HCT116 (cell line): ENCODE data around the gene GPR68. TPM values are rescaled to one million over a fixed set of nuclear protein-coding genes. Genes with fewer than 3 reads are reported as not detected.

Experiments used
- ATAC-seq: fragments of 200-7000 bp; cut with Tn5 transposase; 2 replicates; pipeline ENCODE4 v1.9.1; 2020; ENCODE audit warnings: mild to moderate bottlenecking, moderate library complexity
- BruUV-seq: library from RNA; stranded (reverse); fragments of 400-500 nt; replicated peaks from 2 replicates; lab custom pipeline; 2021; lab: Mats Ljungman, UMichigan
- CTCF ChIA-PET: fragments of 300-600 bp; sonication (Branson Sonifier 250); formaldehyde crosslinking; loops from one replicate; lab custom pipeline; 2021; ENCODE audit warnings: antibody characterized with exemption; lab: Charles Lee
- POLR2A ChIA-PET: fragments of 300-600, 350-600 bp; sonication (Branson Sonifier 250); formaldehyde crosslinking; loops from one replicate; lab custom pipeline; 2021; ENCODE audit warnings: antibody characterized with exemption; lab: Charles Lee
- RAD21 ChIA-PET, 2 experiments: fragments of 300-600 bp; sonication (Branson Sonifier 250); formaldehyde crosslinking; loops; one replicate each; lab custom pipeline; 2023; ENCODE audit warnings: low total read pairs in 2 of 2; ENCODE audit not compliant: uncharacterized antibody in 2 of 2, unreplicated experiment in 2 of 2, low non-redundant PET in 1 of 2; lab: Charles Lee
- DNase-seq: peaks from one replicate; pipeline ENCODE4 v3.0.0-alpha.2; 2010; ENCODE audit warnings: low read depth, low spot score
- H2AFZ ChIP-seq: fragments of 200-600 bp; shearing (Covaris generic), sonication (generic); 2 replicates; pipeline ENCODE4 v1.6.1; 2017; ENCODE audit warnings: low read depth, mixed run types, mixed read lengths, antibody characterized with exemption, low read length; ENCODE audit not compliant: poor library complexity, severe bottlenecking
- H3K27ac ChIP-seq: 2 replicates; pipeline ENCODE4 v1.5.1; 2012; ENCODE audit warnings: low read depth, low read length
- H3K27me3 ChIP-seq: fragments of 200-600 bp; sonication (generic); 2 replicates; pipeline ENCODE4 v1.6.1; 2016; ENCODE audit warnings: mixed run types, low read length, mixed read lengths; ENCODE audit not compliant: insufficient read depth
- H3K36me3 ChIP-seq, 2 experiments: fragments of 200-500 bp in 1 of 2; fragments of 200-600 bp in 1 of 2; sonication (Bioruptor generic) in 1 of 2; sonication (generic) in 1 of 2; 2 replicates each; pipeline versions ENCODE4 v1.5.1 to v1.6.1; 2014 to 2016; ENCODE audit warnings: low read length in 2 of 2, inconsistent platforms in 1 of 2, mixed read lengths in 1 of 2, mixed run types in 1 of 2; ENCODE audit not compliant: insufficient read depth in 2 of 2, control insufficient read depth in 1 of 2
- H3K4me1 ChIP-seq, 2 experiments: fragments of 200-600 bp in 1 of 2; sonication (generic) in 1 of 2; 2 replicates each; pipeline versions ENCODE4 v1.5.1 to v1.6.1; 2012 to 2017; ENCODE audit warnings: low read length in 2 of 2, inconsistent platforms in 1 of 2, mild to moderate bottlenecking in 1 of 2, mixed read lengths in 1 of 2, mixed run types in 1 of 2, moderate library complexity in 1 of 2; ENCODE audit not compliant: insufficient read depth in 2 of 2, control insufficient read depth in 1 of 2
- H3K4me2 ChIP-seq: fragments of 200-600 bp; sonication (generic); 2 replicates; pipeline ENCODE4 v1.6.1; 2017; ENCODE audit warnings: mixed run types, low read length, mixed read lengths
- H3K4me3 ChIP-seq, 2 experiments: fragments of 200-600 bp in 1 of 2; sonication (generic) in 1 of 2; replicated peaks in 1 of 2; 2 replicates each; pipeline ENCODE4 v1.5.1; 2011 to 2016; ENCODE audit warnings: low read length in 2 of 2, control low read depth in 1 of 2, low read depth in 1 of 2, mild to moderate bottlenecking in 1 of 2, mixed read lengths in 1 of 2, mixed run types in 1 of 2
- H3K79me2 ChIP-seq: fragments of 200-600 bp; sonication (generic); 2 replicates; pipeline ENCODE4 v1.6.1; 2017; ENCODE audit warnings: mild to moderate bottlenecking, mixed run types, low read length, moderate library complexity, mixed read lengths; ENCODE audit not compliant: insufficient read depth
- H3K9ac ChIP-seq: fragments of 200-600 bp; sonication (generic); 2 replicates; pipeline ENCODE4 v1.6.1; 2016; ENCODE audit warnings: low read length, mixed read lengths
- H3K9me2 ChIP-seq: fragments of 200-600 bp; sonication (generic), shearing (Covaris generic); 2 replicates; pipeline ENCODE4 v1.6.1; 2017; ENCODE audit warnings: mixed run types, mild to moderate bottlenecking, moderate library complexity; ENCODE audit not compliant: insufficient read depth
- H3K9me3 ChIP-seq, 2 experiments: fragments of 200-500 bp in 1 of 2; fragments of 200-600 bp in 1 of 2; sonication (Bioruptor generic) in 1 of 2; sonication (generic) in 1 of 2; 2 replicates each; pipeline ENCODE4 v1.6.1; 2014 to 2017; ENCODE audit warnings: low read length in 2 of 2, mixed read lengths in 2 of 2, inconsistent platforms in 1 of 2, low read depth in 1 of 2, mild to moderate bottlenecking in 1 of 2, mixed run types in 1 of 2, moderate library complexity in 1 of 2; ENCODE audit not compliant: control insufficient read depth in 1 of 2, insufficient read depth in 1 of 2
- H4K20me1 ChIP-seq: fragments of 200-600 bp; sonication (generic), shearing (Covaris generic); 2 replicates; pipeline ENCODE4 v1.6.1; 2017; ENCODE audit warnings: mixed run types, mild to moderate bottlenecking, moderate library complexity; ENCODE audit not compliant: insufficient read depth
- ATF3 ChIP-seq: IDR thresholded peaks from 2 replicates; pipeline ENCODE4 v1.6.1; 2012
- CEBPB ChIP-seq: IDR thresholded peaks from 2 replicates; pipeline ENCODE4 v1.6.1; 2012; ENCODE audit warnings: low read depth
- CTCF ChIP-seq, 3 experiments: fragments of 200-600 bp in 1 of 3; sonication (generic) in 1 of 3; IDR thresholded peaks in 2 of 3; conservative IDR thresholded peaks in 1 of 3; 2 replicates each; pipeline ENCODE4 v1.5.1; 2012 to 2017; ENCODE audit warnings: low read depth in 2 of 3, low read length in 2 of 3, antibody characterized with exemption in 1 of 3, borderline replicate concordance in 1 of 3, control low read depth in 1 of 3, mild to moderate bottlenecking in 1 of 3, mixed read lengths in 1 of 3, mixed run types in 1 of 3, moderate library complexity in 1 of 3; ENCODE audit not compliant: insufficient read depth in 1 of 3
- EGR1 ChIP-seq: IDR thresholded peaks from 2 replicates; pipeline ENCODE4 v1.6.1; 2012; ENCODE audit warnings: low read depth
- ELF1 ChIP-seq: IDR thresholded peaks from 2 replicates; pipeline ENCODE4 v1.6.1; 2012; ENCODE audit warnings: low read depth, borderline replicate concordance
- EZH2 ChIP-seq: fragments of 200-600 bp; sonication (generic); IDR thresholded peaks from 2 replicates; pipeline ENCODE4 v1.6.1; 2017; ENCODE audit warnings: antibody characterized with exemption, mixed run types
- EZH2phosphoT487 ChIP-seq: fragments of 200-600 bp; IDR thresholded peaks from 2 replicates; pipeline ENCODE4 v1.6.1; 2018; ENCODE audit warnings: antibody characterized with exemption, borderline replicate concordance
- JUND ChIP-seq: IDR thresholded peaks from 2 replicates; pipeline ENCODE4 v1.6.1; 2012
- MAX ChIP-seq: IDR thresholded peaks from 2 replicates; pipeline ENCODE4 v1.6.1; 2012
- POLR2AphosphoS5 ChIP-seq: IDR thresholded peaks from 2 replicates; pipeline ENCODE4 v1.6.1; 2011; ENCODE audit warnings: mild to moderate bottlenecking, low read depth, low read length, moderate library complexity
- RAD21 ChIP-seq: IDR thresholded peaks from 2 replicates; pipeline ENCODE4 v1.6.1; 2012; ENCODE audit warnings: low read depth, mild to moderate bottlenecking
- REST ChIP-seq: IDR thresholded peaks from 2 replicates; pipeline ENCODE4 v1.6.1; 2012; ENCODE audit warnings: low read depth
- SIN3A ChIP-seq: IDR thresholded peaks from 2 replicates; pipeline ENCODE4 v1.6.1; 2012; ENCODE audit warnings: low read depth
- SP1 ChIP-seq: IDR thresholded peaks from 2 replicates; pipeline ENCODE4 v1.6.1; 2012; ENCODE audit warnings: low read depth
- SRF ChIP-seq: IDR thresholded peaks from 2 replicates; pipeline ENCODE4 v1.6.1; 2012; ENCODE audit warnings: low read depth
- TCF7L2 ChIP-seq: IDR thresholded peaks from 2 replicates; pipeline ENCODE4 v1.7.0; 2011; ENCODE audit warnings: borderline replicate concordance, inconsistent platforms; ENCODE audit not compliant: insufficient read depth, insufficient read length; ENCODE audit errors: extremely low read depth
- YY1 ChIP-seq: IDR thresholded peaks from 2 replicates; pipeline ENCODE4 v1.6.1; 2011; ENCODE audit warnings: low read length, low read depth, moderate library complexity, mild to moderate bottlenecking; ENCODE audit not compliant: insufficient replicate concordance; ENCODE audit errors: extremely low read depth
- ZFX ChIP-seq: fragments of 450-650 bp; IDR thresholded peaks from 2 replicates; pipeline ENCODE4 v1.6.1; 2017
- ZNF274 ChIP-seq: fragments of 200-500 bp; sonication (Bioruptor generic); IDR thresholded peaks from 2 replicates; pipeline ENCODE4 v1.6.1; 2014; ENCODE audit warnings: mild to moderate bottlenecking, low read depth, low read length, inconsistent platforms
- intact Hi-C: fragments of 100-400 bp; cut with micrococcal nuclease; formaldehyde crosslinking; loops from 2 replicates; pipeline ENCODE4 v1.10.0; 2022
- total RNA-seq: library from RNA; stranded (reverse); gene quantifications from one replicate; pipeline ENCODE4 v1.2.1, GENCODE V29; 2021; ENCODE audit not compliant: unreplicated experiment

Gene GPR68
- total RNA-seq, 1 experiment from 2014 or later: not detected

- no peaks in the 10 kb centered on the region for H3K27me3 ChIP-seq
- peaks cover 22 to 24% of the 10 kb centered on the region in 2 experiments for H3K36me3 ChIP-seq
- CTCF ChIA-PET: no interaction called here
- DNase-seq: no peak
- no TSS peak for BruUV-seq
- H3K9ac ChIP-seq: no peak overlapping the region
- peaks cover 11% of the 10 kb centered on the region in 2 experiments; a peak in 2 of 4 replicates for H3K9me3 ChIP-seq
- ATAC-seq: no peak
- no peaks in the 10 kb centered on the region for H3K79me2 ChIP-seq
- intact Hi-C loops: no loop called here
- RAD21 ChIA-PET: no interaction called here
- no peak overlapping the region for H3K4me2 ChIP-seq
- H2AFZ ChIP-seq: no peak overlapping the region
- H4K20me1 ChIP-seq: no peaks in the 10 kb centered on the region
- POLR2A ChIA-PET: no interaction called here
- no peak overlapping the region for H3K4me3 ChIP-seq
- no peak overlapping the region for H3K27ac ChIP-seq
- no peaks in the 10 kb centered on the region for H3K9me2 ChIP-seq
- H3K4me1 ChIP-seq: no peaks in the 10 kb centered on the region
- TF ChIP-seq REST: no peak
- no peak for TF ChIP-seq TCF7L2
- no peak for TF ChIP-seq YY1
- no peak for TF ChIP-seq EZH2
- no peak for TF ChIP-seq SRF
- no peak for TF ChIP-seq CEBPB
- TF ChIP-seq ZNF274: no peak
- TF ChIP-seq RAD21: no peak
- TF ChIP-seq SIN3A: no peak
- TF ChIP-seq EZH2phosphoT487: no peak
- TF ChIP-seq JUND: no peak
- TF ChIP-seq ZFX: no peak
- TF ChIP-seq ELF1: no peak
- TF ChIP-seq ATF3: no peak
- no peak for TF ChIP-seq EGR1
- TF ChIP-seq POLR2AphosphoS5: no peak
- TF ChIP-seq MAX: no peak
- no peak for TF ChIP-seq CTCF (IDR thresholded peaks at IDR 0.05 in 2 of 3, conservative IDR thresholded peaks at IDR 0.05 in 1 of 3; ENCODE audit: borderline replicate concordance in 1 of 3, insufficient read depth in 1 of 3, low read depth in 2 of 3, low read length in 2 of 3)
- no peak for TF ChIP-seq SP1
Measured at GRCh38 chr14:91195881-91196280, 48.6 kb downstream of the GPR68 start.
